Activated CD8-positive, alpha-beta memory T cell treated with anti-CD3 and anti-CD28 coated beads, Interleukin-2, amount 10 ng/mL, durations not matched to agents 7 days and 5 days (primary cell): ENCODE data around the gene HDGF. TPM values are rescaled to one million over a fixed set of nuclear protein-coding genes. Genes with fewer than 3 reads are reported as not detected.

Experiments
- ATAC-seq: fragments of 150-1000 bp; cut with Tn5 transposase; one replicate; pipeline ENCODE4 v1.10.0; 2021; ENCODE audit warnings: moderate library complexity
- CTCF ChIA-PET: fragments of 350-600 bp; sonication (Branson Sonifier 250); formaldehyde crosslinking; loops from one replicate; lab custom pipeline; 2021; ENCODE audit warnings: antibody characterized with exemption; lab: Charles Lee
- DNase-seq: peaks from one replicate; pipeline ENCODE4 v3.0.0-alpha.2; 2020
- H3K27ac Mint-ChIP-seq: one replicate; pipeline ENCODE4 v1.8.0; 2021; ENCODE audit warnings: mild to moderate bottlenecking, mixed read lengths
- H3K27me3 Mint-ChIP-seq: one replicate; pipeline ENCODE4 v1.8.0; 2021; ENCODE audit warnings: mixed read lengths
- H3K36me3 Mint-ChIP-seq: one replicate; pipeline ENCODE4 v1.8.0; 2021; ENCODE audit warnings: mild to moderate bottlenecking, mixed read lengths
- H3K4me1 Mint-ChIP-seq: one replicate; pipeline ENCODE4 v1.8.0; 2021; ENCODE audit warnings: mixed read lengths
- H3K4me3 Mint-ChIP-seq: one replicate; pipeline ENCODE4 v1.8.0; 2021; ENCODE audit warnings: mild to moderate bottlenecking, moderate library complexity, mixed read lengths
- H3K9me3 Mint-ChIP-seq: one replicate; pipeline ENCODE4 v1.8.0; 2022; ENCODE audit warnings: low read depth, mixed read lengths
- total RNA-seq, 2 experiments: library from RNA; stranded (reverse); gene quantifications; one replicate each; pipeline ENCODE4 v1.2.3, GENCODE V29; 2021

HDGF gene
- total RNA-seq = 100 to 1,000 TPM; 258 to 340 TPM

GRCh38 chr1:156751451-156751756 is at the start of gene HDGF:
Gene HDGF, minus strand, starts transcription at chr1:156751675. Its CDS starts 246 bp downstream, at chr1:156751429.
- DNase-seq (no peak), ATAC-seq (no peak)
- CTCF ChIA-PET = interaction anchor here (0.6 to 4.0 kb wide), 8 partner anchors 10 to 109 kb away, joined by 3 to 71 read pairs (median 12); partner anchors contain the start of genes ISG20L2, METTL25B, MRPL24 and NTRK1
- H3K9me3 Mint-ChIP-seq = no peaks in the 10 kb centered on the region
- H3K36me3 Mint-ChIP-seq = peaks cover 16% of the 10 kb centered on the region
- peak within 1 kb of the TSS; percentile 98 for H3K4me3 Mint-ChIP-seq
- peaks cover 48% of the 10 kb centered on the region for H3K4me1 Mint-ChIP-seq
- H3K27ac Mint-ChIP-seq = peak within 1 kb of the TSS; percentile 97
- H3K27me3 Mint-ChIP-seq = no peaks in the 10 kb centered on the region

- peak; percentile 76 for DNase-seq
- peak overlapping the region; percentile 10 for H3K27ac Mint-ChIP-seq
- no peak overlapping the region for H3K4me3 Mint-ChIP-seq
- H3K9me3 Mint-ChIP-seq = no peaks in the 10 kb centered on the region
- CTCF ChIA-PET = interaction anchor here (0.6 to 31.5 kb wide), 24 partner anchors 9 to 113 kb away, joined by 3 to 600 read pairs (median 4); partner anchors contain the start of genes INSRR, ISG20L2, METTL25B and NTRK1
- peaks cover 26% of the 10 kb centered on the region for H3K36me3 Mint-ChIP-seq
- ATAC-seq = peak; percentile 77
- H3K4me1 Mint-ChIP-seq = peaks cover 30% of the 10 kb centered on the region
- H3K27me3 Mint-ChIP-seq = no peaks in the 10 kb centered on the region
These were observed 45.9 kb upstream of the HDGF start for GRCh38 chr1:156797212-156797871.

- H3K4me3 Mint-ChIP-seq = no peak overlapping the region
- DNase-seq (no peak), ATAC-seq (no peak)
- H3K27ac Mint-ChIP-seq = no peak overlapping the region
- H3K27me3 Mint-ChIP-seq = no peaks in the 10 kb centered on the region
- H3K4me1 Mint-ChIP-seq = peaks cover 22% of the 10 kb centered on the region
- no peaks in the 10 kb centered on the region for H3K9me3 Mint-ChIP-seq
- CTCF ChIA-PET = interaction anchor here (0.7 to 31.5 kb wide), 22 partner anchors 8 to 112 kb away, joined by 3 to 600 read pairs (median 5); partner anchors contain the start of genes INSRR, ISG20L2, METTL25B and NTRK1
- peaks cover 30% of the 10 kb centered on the region for H3K36me3 Mint-ChIP-seq
These were observed 45.0 kb upstream of the HDGF start for GRCh38 chr1:156796340-156797097.

GRCh38 chr1:156795787-156796186 is 44.3 kb upstream of the HDGF start:
- CTCF ChIA-PET = interaction anchor here (0.7 to 31.5 kb wide), 14 partner anchors 12 to 133 kb away, joined by 3 to 600 read pairs (median 6); partner anchors contain the start of genes INSRR, ISG20L2, METTL25B and NTRK1
- H3K4me3 Mint-ChIP-seq = no peak overlapping the region
- peaks cover 14% of the 10 kb centered on the region for H3K4me1 Mint-ChIP-seq
- H3K27ac Mint-ChIP-seq = no peak overlapping the region
- no peaks in the 10 kb centered on the region for H3K27me3 Mint-ChIP-seq
- no peaks in the 10 kb centered on the region for H3K9me3 Mint-ChIP-seq
- H3K36me3 Mint-ChIP-seq = peaks cover 35% of the 10 kb centered on the region
- no peak for DNase-seq
- ATAC-seq = no peak

GRCh38 chr1:156795374-156795733 is 43.9 kb upstream of the HDGF start:
- no peak for ATAC-seq

GRCh38 chr1:156794506-156795373 is 43.3 kb upstream of the HDGF start:
- CTCF ChIA-PET = interaction anchor here (0.6 to 31.5 kb wide), 12 partner anchors 13 to 1622 kb away, joined by 3 to 600 read pairs (median 5); partner anchors contain the start of genes INSRR, ISG20L2, KRTCAP2 and METTL25B
- Mint-ChIP-seq H3K4me1 (peaks cover 11% of the 10 kb centered on the region), H3K4me3 (no peak overlapping the region), H3K27me3 (no peaks in the 10 kb centered on the region), H3K27ac (no peak overlapping the region), H3K9me3 (no peaks in the 10 kb centered on the region), H3K36me3 (peaks cover 33% of the 10 kb centered on the region)
- DNase-seq = no peak
- ATAC-seq = no peak

More at GRCh38 chr1:156795374-156795733, 43.9 kb upstream of the HDGF start:
- H3K36me3 Mint-ChIP-seq = peaks cover 35% of the 10 kb centered on the region
- H3K4me3 Mint-ChIP-seq = no peak overlapping the region
- no peaks in the 10 kb centered on the region for H3K9me3 Mint-ChIP-seq
- CTCF ChIA-PET = interaction anchor here (0.6 to 31.5 kb wide), 15 partner anchors 12 to 1623 kb away, joined by 3 to 600 read pairs (median 5); partner anchors contain the start of genes INSRR, ISG20L2, KRTCAP2 and METTL25B
- H3K27ac Mint-ChIP-seq = no peak overlapping the region
- no peaks in the 10 kb centered on the region for H3K27me3 Mint-ChIP-seq
- DNase-seq = no peak
- H3K4me1 Mint-ChIP-seq = peaks cover 11% of the 10 kb centered on the region

- CTCF ChIA-PET = interaction anchor here (1.1 to 31.5 kb wide), 4 partner anchors 9 to 100 kb away, joined by 3 to 600 read pairs (median 11); partner anchors contain the start of genes INSRR and NTRK1
- Mint-ChIP-seq H3K4me3 (no peak overlapping the region), H3K27ac (no peak overlapping the region), H3K9me3 (no peaks in the 10 kb centered on the region), H3K4me1 (peaks cover 6% of the 10 kb centered on the region), H3K36me3 (peaks cover 40% of the 10 kb centered on the region), H3K27me3 (no peaks in the 10 kb centered on the region)
- DNase-seq = no peak
- ATAC-seq = no peak
These were observed 38.3 kb upstream of the HDGF start for GRCh38 chr1:156789621-156790318.

- H3K4me1 Mint-ChIP-seq = no peaks in the 10 kb centered on the region
- no peaks in the 10 kb centered on the region for H3K9me3 Mint-ChIP-seq
- H3K27me3 Mint-ChIP-seq = no peaks in the 10 kb centered on the region
- H3K36me3 Mint-ChIP-seq = peaks cover 37% of the 10 kb centered on the region
- ATAC-seq = no peak
- no peak overlapping the region for H3K27ac Mint-ChIP-seq
- DNase-seq = no peak
- no peak overlapping the region for H3K4me3 Mint-ChIP-seq
- CTCF ChIA-PET = interaction anchor here (1.2 to 3.4 kb wide), 4 partner anchors 8 to 99 kb away, joined by 3 to 17 read pairs (median 7); partner anchors contain the start of gene NTRK1
These were observed 36.7 kb upstream of the HDGF start for GRCh38 chr1:156788136-156788535.

- peaks cover 7% of the 10 kb centered on the region for H3K4me1 Mint-ChIP-seq
- no peak overlapping the region for H3K4me3 Mint-ChIP-seq
- peaks cover 43% of the 10 kb centered on the region for H3K36me3 Mint-ChIP-seq
- no peak for DNase-seq
- CTCF ChIA-PET = interaction anchor here (1.3 to 3.4 kb wide), 6 partner anchors 60 to 97 kb away, joined by 3 to 17 read pairs (median 6); partner anchors contain the start of gene NTRK1
- H3K27ac Mint-ChIP-seq = no peak overlapping the region
- no peak for ATAC-seq
- H3K9me3 Mint-ChIP-seq = no peaks in the 10 kb centered on the region
- no peaks in the 10 kb centered on the region for H3K27me3 Mint-ChIP-seq
These were observed 35.2 kb upstream of the HDGF start for GRCh38 chr1:156786640-156787039.

GRCh38 chr1:156785458-156785857 is 34.0 kb upstream of the HDGF start:
- DNase-seq = no peak
- no peak overlapping the region for H3K27ac Mint-ChIP-seq
- no peak overlapping the region for H3K4me3 Mint-ChIP-seq
- H3K4me1 Mint-ChIP-seq = peaks cover 15% of the 10 kb centered on the region
- peaks cover 42% of the 10 kb centered on the region for H3K36me3 Mint-ChIP-seq
- ATAC-seq = no peak
- no peaks in the 10 kb centered on the region for H3K27me3 Mint-ChIP-seq
- CTCF ChIA-PET = interaction anchor here (1.3 to 2.7 kb wide), 5 partner anchors 11 to 96 kb away, joined by 3 to 15 read pairs (median 6); partner anchors contain the start of gene NTRK1
- H3K9me3 Mint-ChIP-seq = no peaks in the 10 kb centered on the region

- no peak for ATAC-seq
These were observed 30.2 kb upstream of the HDGF start for GRCh38 chr1:156781585-156782186.

More at GRCh38 chr1:156781585-156782186, 30.2 kb upstream of the HDGF start:
- Mint-ChIP-seq H3K4me3 (no peak overlapping the region), H3K36me3 (peaks cover 28% of the 10 kb centered on the region), H3K9me3 (no peaks in the 10 kb centered on the region), H3K27me3 (no peaks in the 10 kb centered on the region), H3K27ac (no peak overlapping the region), H3K4me1 (peaks cover 29% of the 10 kb centered on the region)
- CTCF ChIA-PET = interaction anchor here (1.0 to 3.2 kb wide), 8 partner anchors 12 to 107 kb away, joined by 3 to 23 read pairs (median 5); partner anchors contain the start of gene PRCC
- DNase-seq = no peak
